RPMI8226 (cell line): ENCODE results near the gene FAM229B.
A peak's percentile ranks its signal among the peaks of the same experiment; 100 is the strongest.
"Not testable (repeated sequence)": the region's sequence is repeated elsewhere in the genome, so short reads cannot be mapped to it uniquely, and the experiment has no call there.

Experiments
- DNase-seq: peaks from one replicate; pipeline ENCODE4 v3.0.0-alpha.2; 2015

FAM229B gene

GRCh38 chr6:112087136-112087911 lies at the start of gene FAM229B, which contains the start of gene TUBE1:
FAM229B (plus strand) TSS chr6:112087591; CDS start chr6:112099284, 11,693 bp downstream.
TUBE1 (minus strand) TSS chr6:112087482; CDS start chr6:112087434, 48 bp downstream.
- peak; percentile 93 for DNase-seq

- no peak for DNase-seq
Observed at GRCh38 chr6:112037783-112038216, 49.6 kb upstream of the FAM229B start.

GRCh38 chr6:112038268-112038667 lies 49.1 kb upstream of the FAM229B start:
- no peak for DNase-seq

- no peak for DNase-seq
Observed at GRCh38 chr6:112038756-112039430, 48.5 kb upstream of the FAM229B start.

GRCh38 chr6:112039431-112039770 lies 48.0 kb upstream of the FAM229B start:
- no peak for DNase-seq

- DNase-seq: no peak
Observed at GRCh38 chr6:112040956-112041355, 46.4 kb upstream of the FAM229B start.

GRCh38 chr6:112041535-112041934 lies 45.9 kb upstream of the FAM229B start:
- DNase-seq: no peak

GRCh38 chr6:112043032-112044007 lies 44.1 kb upstream of the FAM229B start:
- DNase-seq: peak; percentile 75

- DNase-seq: no peak
Observed at GRCh38 chr6:112044196-112044595, 43.2 kb upstream of the FAM229B start.

- no peak for DNase-seq
Observed at GRCh38 chr6:112044856-112045255, 42.5 kb upstream of the FAM229B start.

- not testable (repeated sequence) for DNase-seq
Observed at GRCh38 chr6:112047523-112047922, 39.9 kb upstream of the FAM229B start.

- DNase-seq: no peak
Observed at GRCh38 chr6:112049026-112049799, 38.2 kb upstream of the FAM229B start.

- no peak for DNase-seq
Observed at GRCh38 chr6:112049996-112050395, 37.4 kb upstream of the FAM229B start.

- DNase-seq: no peak
Observed at GRCh38 chr6:112050429-112050828, 37.0 kb upstream of the FAM229B start.

- not testable (repeated sequence) for DNase-seq
Observed at GRCh38 chr6:112051251-112051740, 36.1 kb upstream of the FAM229B start.

- DNase-seq: no peak
Observed at GRCh38 chr6:112054001-112054400, 33.4 kb upstream of the FAM229B start, which contains the start of gene CCN6. CCN6 (plus strand) TSS chr6:112054104; CDS start chr6:112054358, 254 bp downstream.

- no peak for DNase-seq
Observed at GRCh38 chr6:112054555-112055190, 32.7 kb upstream of the FAM229B start.

GRCh38 chr6:112058243-112059032 lies 29.0 kb upstream of the FAM229B start:
- no peak for DNase-seq

GRCh38 chr6:112061605-112062004 lies 25.8 kb upstream of the FAM229B start:
- DNase-seq: no peak

- DNase-seq: no peak
Observed at GRCh38 chr6:112062966-112063365, 24.4 kb upstream of the FAM229B start.
